HG03442 (cell line): ENCODE measurements around the gene MINDY1.

Experiments used
- ATAC-seq: cut with Tn5 transposase; IDR thresholded peaks from one replicate; pipeline ENCODE4 v1.9.1; 2021; ENCODE audit warnings: mild to moderate bottlenecking, moderate library complexity; ENCODE audit not compliant: unreplicated experiment

MINDY1 gene

GRCh38 chr1:151006327-151007052 lies at the start of gene MINDY1:
MINDY1 (minus strand) TSS chr1:151006902; CDS start chr1:151002617, 4,285 bp downstream.
- ATAC-seq: no peak

DNA sequence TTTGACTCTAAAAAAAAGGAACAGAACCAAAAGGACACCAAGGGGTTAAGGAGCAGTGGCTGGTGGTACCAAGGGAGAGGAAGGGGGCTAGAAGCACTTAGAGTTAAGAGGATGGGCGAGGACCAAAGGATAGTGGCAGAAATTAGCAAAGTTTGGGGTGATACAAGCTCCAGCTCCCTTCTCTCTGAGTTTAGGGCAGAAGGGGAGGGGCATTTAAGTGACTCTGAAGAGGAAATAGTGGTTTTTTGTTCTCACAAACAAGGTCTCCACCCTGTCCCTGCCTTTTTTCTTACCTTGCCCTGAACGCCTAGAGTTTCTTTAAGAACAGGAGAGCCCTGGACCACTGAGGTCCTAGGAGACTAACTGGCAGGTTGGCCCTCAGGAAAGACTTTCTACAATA lies 49.4 kb upstream of the MINDY1 start:
- ATAC-seq: no peak

GRCh38 chr1:151055581-151055980 lies 48.9 kb upstream of the MINDY1 start:
- no peak for ATAC-seq

DNA sequence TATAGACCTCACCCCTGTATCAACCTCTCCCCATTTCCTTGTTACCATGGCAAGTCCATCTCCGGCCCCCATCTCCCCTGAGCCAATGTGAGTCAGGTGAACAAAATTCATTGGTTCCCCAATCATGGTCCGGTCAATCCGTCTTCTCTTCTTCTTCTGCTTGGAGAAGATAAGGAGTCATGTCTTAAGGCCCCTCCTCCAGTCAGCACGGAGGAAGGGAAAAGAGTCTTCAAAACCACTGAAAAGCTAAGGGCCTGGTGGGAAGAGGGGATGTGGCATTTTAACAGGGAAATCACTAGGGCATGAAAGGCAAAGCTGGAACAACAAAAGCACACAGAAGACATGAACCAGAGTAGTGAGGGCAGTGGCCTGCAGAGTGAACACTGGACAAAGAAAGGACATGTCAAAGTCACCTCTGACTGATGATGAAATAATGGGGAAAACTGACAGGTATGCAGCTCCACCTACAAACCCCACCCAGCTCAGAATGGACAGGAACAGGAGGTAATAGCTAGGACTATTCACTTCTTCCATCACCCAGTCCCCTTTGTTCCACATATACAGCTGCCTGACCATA lies 48.4 kb upstream of the MINDY1 start:
- ATAC-seq: no peak

DNA sequence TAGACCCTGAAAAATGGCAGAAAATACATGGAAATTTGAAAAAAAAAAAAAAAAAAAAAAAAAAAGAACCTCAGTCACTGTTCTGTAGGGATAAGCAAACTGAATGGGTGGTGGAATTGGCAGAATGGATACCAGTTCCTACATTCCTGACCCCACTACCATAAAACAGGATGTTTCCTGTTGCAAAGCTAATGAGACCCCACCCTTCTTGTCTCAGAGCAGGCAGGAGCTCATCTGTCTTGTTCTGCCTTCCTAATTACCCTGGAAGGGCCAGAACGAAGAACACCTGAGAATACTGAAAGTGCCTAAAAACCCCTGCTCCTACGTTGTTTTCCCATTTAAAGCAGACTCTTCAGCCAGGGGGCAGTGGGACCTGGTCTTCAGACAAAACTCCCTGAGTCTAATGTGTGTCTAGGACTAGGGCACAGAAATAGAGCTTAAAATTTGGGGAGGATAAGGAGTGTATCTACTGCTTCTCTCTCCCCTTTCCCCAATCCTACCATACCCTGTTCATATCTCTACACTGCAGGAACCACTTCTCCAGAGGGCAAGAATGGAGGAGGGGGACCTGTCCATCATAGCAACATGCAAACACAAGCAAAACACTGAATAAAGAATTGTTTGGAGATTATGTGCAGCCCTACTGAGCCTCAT lies 44.8 kb upstream of the MINDY1 start:
- ATAC-seq: no peak

GRCh38 chr1:151050051-151050688 lies 43.5 kb upstream of the MINDY1 start:
- ATAC-seq: no peak

GRCh38 chr1:151049458-151049857 lies 42.8 kb upstream of the MINDY1 start:
- no peak for ATAC-seq

DNA sequence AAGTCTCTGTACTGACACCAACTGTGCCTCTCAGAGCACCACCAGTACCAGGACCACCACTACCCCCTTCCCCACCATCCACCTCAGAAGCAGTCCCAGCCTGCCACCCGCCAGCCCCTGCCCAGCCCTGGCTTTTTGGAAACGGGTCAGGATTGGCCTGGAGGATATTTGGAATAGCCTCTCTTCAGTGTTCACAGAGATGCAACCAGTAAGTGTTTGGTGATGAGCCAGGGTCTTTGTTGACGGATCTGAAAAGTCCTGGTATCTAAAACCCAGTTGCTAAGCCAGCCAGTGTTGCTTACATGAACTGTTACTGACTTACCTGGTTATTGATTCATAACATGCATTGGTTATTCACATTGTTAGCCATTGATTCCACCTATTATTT lies 41.9 kb upstream of the MINDY1 start:
- no peak for ATAC-seq

DNA sequence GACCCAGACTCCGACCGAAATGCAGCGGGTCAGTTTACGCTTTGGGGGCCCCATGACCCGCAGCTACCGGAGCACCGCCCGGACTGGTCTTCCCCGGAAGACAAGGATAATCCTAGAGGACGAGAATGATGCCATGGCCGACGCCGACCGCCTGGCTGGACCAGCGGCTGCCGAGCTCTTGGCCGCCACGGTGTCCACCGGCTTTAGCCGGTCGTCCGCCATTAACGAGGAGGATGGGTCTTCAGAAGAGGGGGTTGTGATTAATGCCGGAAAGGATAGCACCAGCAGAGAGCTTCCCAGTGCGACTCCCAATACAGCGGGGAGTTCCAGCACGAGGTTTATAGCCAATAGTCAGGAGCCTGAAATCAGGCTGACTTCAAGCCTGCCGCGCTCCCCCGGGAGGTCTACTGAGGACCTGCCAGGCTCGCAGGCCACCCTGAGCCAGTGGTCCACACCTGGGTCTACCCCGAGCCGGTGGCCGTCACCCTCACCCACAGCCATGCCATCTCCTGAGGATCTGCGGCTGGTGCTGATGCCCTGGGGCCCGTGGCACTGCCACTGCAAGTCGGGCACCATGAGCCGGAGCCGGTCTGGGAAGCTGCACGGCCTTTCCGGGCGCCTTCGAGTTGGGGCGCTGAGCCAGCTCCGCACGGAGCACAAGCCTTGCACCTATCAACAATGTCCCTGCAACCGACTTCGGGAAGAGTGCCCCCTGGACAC lies 41.4 kb upstream of the MINDY1 start:
- ATAC-seq: peak; percentile 55

DNA sequence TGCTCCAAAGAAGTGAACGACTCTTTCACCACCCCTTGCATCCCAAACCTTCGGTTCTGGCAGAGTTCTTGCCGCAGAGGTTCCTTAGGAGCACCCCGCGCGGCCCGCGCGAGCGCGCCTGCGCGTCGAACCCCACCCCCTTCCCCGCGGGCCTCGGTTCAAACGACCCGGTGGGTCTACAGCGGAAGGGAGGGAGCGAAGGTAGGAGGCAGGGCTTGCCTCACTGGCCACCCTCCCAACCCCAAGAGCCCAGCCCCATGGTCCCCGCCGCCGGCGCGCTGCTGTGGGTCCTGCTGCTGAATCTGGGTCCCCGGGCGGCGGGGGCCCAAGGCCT lies 40.9 kb upstream of the MINDY1 start, which contains the start of gene C1orf56:
C1orf56 (plus strand) TSS at position 161 of the 334 bp plus-strand sequence; CDS start at position 258, 97 bp downstream.
- peak; percentile 59 for ATAC-seq

DNA sequence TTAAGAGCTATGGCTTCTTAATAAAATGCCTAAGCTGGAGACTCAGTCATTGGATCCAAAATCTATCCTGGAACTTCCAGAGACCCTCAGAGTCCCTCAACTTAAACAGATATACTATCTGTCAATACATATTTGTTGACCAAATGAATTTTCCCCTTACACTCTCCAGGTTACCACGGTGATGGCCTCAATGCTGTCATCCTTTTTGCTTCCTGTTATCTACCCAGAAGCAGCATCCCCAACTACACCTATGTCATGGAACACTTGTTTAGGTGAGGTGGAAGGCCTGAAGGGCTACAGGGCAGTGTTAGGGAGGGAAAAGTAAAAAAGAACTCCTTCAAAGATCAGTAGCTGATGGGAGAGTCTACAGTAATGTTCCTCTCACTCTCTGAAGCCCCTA lies 36.5 kb upstream of the MINDY1 start:
- no peak for ATAC-seq

DNA sequence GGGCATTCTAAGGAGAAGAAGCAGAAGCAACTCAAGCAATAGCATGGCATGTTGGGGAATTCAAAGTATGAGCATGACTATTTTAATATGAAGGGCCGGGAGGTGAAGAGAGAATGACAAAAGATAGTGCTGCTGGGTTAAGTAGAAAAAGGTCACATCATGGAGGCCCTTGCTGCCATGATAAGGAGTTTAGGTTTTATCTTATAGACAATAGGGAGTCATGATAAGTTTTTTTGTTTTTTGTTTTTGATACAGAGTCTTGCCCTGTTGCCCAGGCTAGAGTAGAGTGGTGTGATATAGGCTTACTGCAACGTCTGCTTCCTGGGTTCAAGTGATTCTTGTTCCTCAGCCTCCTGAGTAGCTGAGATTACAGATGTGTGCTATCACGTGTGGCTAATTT lies 32.8 kb upstream of the MINDY1 start:
- no peak for ATAC-seq

GRCh38 chr1:151037032-151037431 lies 30.3 kb upstream of the MINDY1 start:
- no peak for ATAC-seq

GRCh38 chr1:151036356-151036755 lies 29.7 kb upstream of the MINDY1 start, which contains the start of gene BNIPL:
BNIPL (plus strand) TSS chr1:151036586; CDS start chr1:151036726, 140 bp downstream.
- ATAC-seq: no peak

DNA sequence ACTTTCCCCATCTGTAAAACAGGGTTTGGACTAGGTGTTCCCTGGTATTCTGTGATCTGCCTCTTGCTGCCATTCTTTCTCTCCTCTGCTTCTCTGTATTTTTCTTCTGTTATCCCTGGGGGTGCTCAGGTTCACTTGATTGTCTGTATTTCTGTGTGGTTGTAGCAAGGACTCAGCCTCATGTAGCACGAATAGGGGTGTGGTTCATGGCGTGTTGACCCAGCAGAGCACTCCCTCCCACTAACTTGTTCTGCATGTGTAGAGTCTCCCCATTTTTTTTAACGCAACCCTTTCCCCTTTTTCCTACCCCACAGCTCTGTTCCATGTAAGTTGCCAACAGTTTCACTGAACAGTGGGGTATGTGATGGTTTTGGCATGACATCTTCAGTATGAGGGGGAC lies 28.5 kb upstream of the MINDY1 start:
- no peak for ATAC-seq

DNA sequence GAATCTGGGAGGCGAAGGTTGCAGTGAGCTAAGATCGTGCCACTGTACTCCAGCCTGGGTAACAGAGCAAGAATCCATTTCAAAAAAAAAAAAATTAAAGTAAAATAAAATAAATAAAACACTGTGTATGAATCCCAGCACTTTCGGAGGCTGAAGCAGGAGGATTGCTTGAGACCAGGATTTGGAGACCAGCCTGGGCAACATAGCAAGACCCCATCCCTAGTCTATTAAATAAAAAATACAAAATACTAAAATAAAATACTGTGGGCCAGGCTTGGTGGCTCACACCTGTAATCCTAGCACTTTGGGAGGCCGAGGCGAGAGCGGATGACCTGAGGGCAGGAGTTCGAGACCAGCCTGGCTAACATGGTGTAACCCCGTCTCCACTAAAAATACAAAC lies 25.5 kb upstream of the MINDY1 start:
- no peak for ATAC-seq

- ATAC-seq: no peak
Measured at GRCh38 chr1:151026460-151026859, 19.8 kb upstream of the MINDY1 start.

- ATAC-seq: no peak
Measured at GRCh38 chr1:151024540-151025146, 17.9 kb upstream of the MINDY1 start.

DNA sequence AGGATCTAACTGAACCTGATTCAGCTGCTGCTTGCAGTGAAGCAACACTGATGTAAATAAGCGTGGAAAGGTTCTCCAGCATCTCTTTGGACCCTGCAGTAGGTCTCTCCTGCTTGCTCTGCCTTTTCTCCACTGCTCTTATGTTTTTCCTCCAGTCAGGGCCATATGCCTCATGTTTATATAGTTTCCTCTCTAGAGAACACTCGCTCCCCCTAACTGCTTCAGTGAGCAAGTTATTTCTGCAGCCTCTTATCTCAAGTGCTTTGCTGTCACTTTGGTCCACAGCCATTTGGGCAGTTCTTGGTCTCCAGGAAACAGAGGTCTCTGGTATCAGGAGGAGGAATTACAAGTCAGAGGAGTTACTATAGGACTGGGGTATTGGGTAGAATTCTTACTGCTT lies 6.8 kb upstream of the MINDY1 start:
- ATAC-seq: no peak

DNA sequence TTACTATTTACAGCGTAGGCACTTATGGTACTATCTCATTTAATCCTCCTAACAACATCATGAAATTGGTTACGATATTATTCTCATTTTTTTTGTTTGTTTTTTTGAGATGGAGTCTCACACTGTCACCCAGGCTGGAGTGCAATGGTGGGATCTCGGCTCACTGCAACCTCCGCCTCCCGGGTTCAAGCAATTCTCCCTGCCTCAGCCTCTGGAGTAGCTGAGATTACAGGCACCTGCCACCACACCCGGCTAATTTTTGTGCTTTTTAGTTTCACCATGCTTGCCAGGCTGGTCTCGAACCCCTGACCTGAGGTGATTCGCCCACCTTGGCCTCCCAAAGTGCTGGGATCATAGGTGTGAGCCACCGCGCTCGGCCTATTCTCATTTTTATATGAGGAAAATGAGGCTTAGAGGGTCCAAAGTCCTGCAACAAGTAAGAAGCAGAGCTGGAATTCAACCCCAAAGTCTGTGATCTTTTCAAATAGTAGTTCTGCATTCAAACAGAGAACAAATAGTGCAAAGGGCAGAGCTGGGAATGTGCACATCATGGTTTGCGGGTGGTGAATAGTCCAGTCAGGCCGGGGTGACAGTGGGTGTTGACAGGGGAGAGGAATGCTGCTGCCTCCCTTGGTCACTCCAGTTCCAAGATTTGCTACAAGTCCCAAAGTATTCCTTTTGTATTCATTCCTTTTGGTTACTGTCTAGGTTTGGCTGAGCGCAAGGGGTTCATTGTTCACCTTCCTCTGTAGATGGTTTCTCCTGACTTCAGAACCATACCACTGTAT lies 6.2 kb upstream of the MINDY1 start:
- no peak for ATAC-seq
